Measurements from ENCODE around the gene FOXP1.

Gene FOXP1

DNA sequence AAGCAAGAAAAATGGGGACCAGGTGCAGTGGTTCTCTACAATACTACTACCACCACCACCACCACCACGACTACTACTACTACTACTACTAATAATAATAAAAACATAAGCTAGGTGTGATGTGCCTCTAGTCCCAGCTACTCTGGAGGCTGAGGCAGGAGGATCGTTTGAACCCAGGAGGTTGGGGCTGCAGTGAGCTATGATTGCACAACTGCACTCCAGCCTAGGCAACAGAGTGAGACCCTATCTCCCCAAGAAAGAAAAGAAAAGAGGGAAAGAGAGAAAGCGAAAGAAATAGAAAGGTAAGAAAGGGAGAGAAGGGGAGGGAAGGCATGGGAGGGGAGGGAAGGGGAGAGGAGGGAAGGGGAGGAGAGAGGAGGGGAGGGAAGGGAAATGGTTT, 350.6 kb downstream of the FOXP1 start:
- Histone ChIP-seq H3K79me2 (ENCODE audit: insufficient read depth, low read length) (peaks cover 8% of the 10 kb centered on the region; the same call in 1 of the 2 replicates), H3K9me2 (ENCODE audit: low read depth, low read length) (no peaks in the 10 kb centered on the region), H4K20me1 (ENCODE audit: insufficient read depth, low read length) (no peaks in the 10 kb centered on the region), H3K36me3 (ENCODE audit: insufficient read depth, low read length) (no peaks in the 10 kb centered on the region; the same call in 1 of the 2 replicates), H3K4me2 (ENCODE audit: low read length) (no peak overlapping the region), H3K9me3 (ENCODE audit: low read length) (no peaks in the 10 kb centered on the region), H3K9ac (ENCODE audit: low read length) (no peak overlapping the region), H3F3A (ENCODE audit: insufficient read depth, low read length) (no peaks in the 10 kb centered on the region), H2AFZ (ENCODE audit: low read length) (no peak overlapping the region), H3K27ac (ENCODE audit: low read depth, low read length, poor library complexity, severe bottlenecking) (no peak overlapping the region), H3K4me1 (ENCODE audit: insufficient read depth, low read length, severe bottlenecking) (peaks cover 19% of the 10 kb centered on the region), H3K27me3 (ENCODE audit: insufficient read depth, low read length) (no peaks in the 10 kb centered on the region), H3K4me3 (ENCODE audit: low read depth, low read length, poor library complexity, severe bottlenecking) (no peak overlapping the region)
- TF ChIP-seq EZH2 (IDR thresholded peaks at IDR 0.05; ENCODE audit: borderline replicate concordance, low read length) (no peak), CTCF (IDR thresholded peaks at IDR 0.05; ENCODE audit: low read length) (no peak)

- no peaks in the 10 kb centered on the region for H3F3A ChIP-seq (ENCODE audit: insufficient read depth, low read length)
- no peak overlapping the region for H3K9ac ChIP-seq (ENCODE audit: low read length)
- H4K20me1 ChIP-seq (ENCODE audit: insufficient read depth, low read length) = no peaks in the 10 kb centered on the region
- H3K4me1 ChIP-seq (ENCODE audit: insufficient read depth, low read length, severe bottlenecking) = peaks cover 26% of the 10 kb centered on the region
- H3K27ac ChIP-seq (ENCODE audit: low read depth, low read length, poor library complexity, severe bottlenecking) = no peak overlapping the region
- H3K27me3 ChIP-seq (ENCODE audit: insufficient read depth, low read length) = no peaks in the 10 kb centered on the region
- no peak overlapping the region for H2AFZ ChIP-seq (ENCODE audit: low read length)
- no peaks in the 10 kb centered on the region for H3K9me2 ChIP-seq (ENCODE audit: low read depth, low read length)
- H3K4me3 ChIP-seq (ENCODE audit: low read depth, low read length, poor library complexity, severe bottlenecking) = no peak overlapping the region
- H3K9me3 ChIP-seq (ENCODE audit: low read length) = no peaks in the 10 kb centered on the region
- no peak overlapping the region for H3K4me2 ChIP-seq (ENCODE audit: low read length)
- peaks cover 8% of the 10 kb centered on the region; the same call in 1 of the 2 replicates for H3K79me2 ChIP-seq (ENCODE audit: insufficient read depth, low read length)
- TF ChIP-seq CTCF (IDR thresholded peaks at IDR 0.05; ENCODE audit: low read length) (no peak), EZH2 (IDR thresholded peaks at IDR 0.05; ENCODE audit: borderline replicate concordance, low read length) (no peak)
- H3K36me3 ChIP-seq (ENCODE audit: insufficient read depth, low read length) = no peaks in the 10 kb centered on the region; the same call in 1 of the 2 replicates
Measured at GRCh38 chr3:71232175-71232679, 351.3 kb downstream of the FOXP1 start.

GRCh38 chr3:71231680-71232079, 351.8 kb downstream of the FOXP1 start:
- no peak overlapping the region for H3K9ac ChIP-seq (ENCODE audit: low read length)
- no peak overlapping the region for H3K4me3 ChIP-seq (ENCODE audit: low read depth, low read length, poor library complexity, severe bottlenecking)
- H3K4me1 ChIP-seq (ENCODE audit: insufficient read depth, low read length, severe bottlenecking) = peaks cover 31% of the 10 kb centered on the region
- no peaks in the 10 kb centered on the region for H3K36me3 ChIP-seq (ENCODE audit: insufficient read depth, low read length)
- H3K27ac ChIP-seq (ENCODE audit: low read depth, low read length, poor library complexity, severe bottlenecking) = no peak overlapping the region
- H3K27me3 ChIP-seq (ENCODE audit: insufficient read depth, low read length) = no peaks in the 10 kb centered on the region
- no peaks in the 10 kb centered on the region for H3F3A ChIP-seq (ENCODE audit: insufficient read depth, low read length)
- H3K9me2 ChIP-seq (ENCODE audit: low read depth, low read length) = no peaks in the 10 kb centered on the region
- H3K4me2 ChIP-seq (ENCODE audit: low read length) = no peak overlapping the region
- H3K79me2 ChIP-seq (ENCODE audit: insufficient read depth, low read length) = peaks cover 8% of the 10 kb centered on the region; the same call in 1 of the 2 replicates
- no peaks in the 10 kb centered on the region for H3K9me3 ChIP-seq (ENCODE audit: low read length)
- no peaks in the 10 kb centered on the region for H4K20me1 ChIP-seq (ENCODE audit: insufficient read depth, low read length)
- TF ChIP-seq EZH2 (IDR thresholded peaks at IDR 0.05; ENCODE audit: borderline replicate concordance, low read length) (no peak), CTCF (IDR thresholded peaks at IDR 0.05; ENCODE audit: low read length) (no peak)
- H2AFZ ChIP-seq (ENCODE audit: low read length) = no peak overlapping the region
